Measurements from ENCODE around the gene TUT4. TPM values are rescaled to one million over a fixed set of nuclear protein-coding genes. Genes with fewer than 3 reads are reported as not detected.

Gene TUT4
- total and polyA plus RNA-seq, 2 of the 4 experiments (the other 2 are of a cell fraction): 10.9 to 40.0 TPM

DNA sequence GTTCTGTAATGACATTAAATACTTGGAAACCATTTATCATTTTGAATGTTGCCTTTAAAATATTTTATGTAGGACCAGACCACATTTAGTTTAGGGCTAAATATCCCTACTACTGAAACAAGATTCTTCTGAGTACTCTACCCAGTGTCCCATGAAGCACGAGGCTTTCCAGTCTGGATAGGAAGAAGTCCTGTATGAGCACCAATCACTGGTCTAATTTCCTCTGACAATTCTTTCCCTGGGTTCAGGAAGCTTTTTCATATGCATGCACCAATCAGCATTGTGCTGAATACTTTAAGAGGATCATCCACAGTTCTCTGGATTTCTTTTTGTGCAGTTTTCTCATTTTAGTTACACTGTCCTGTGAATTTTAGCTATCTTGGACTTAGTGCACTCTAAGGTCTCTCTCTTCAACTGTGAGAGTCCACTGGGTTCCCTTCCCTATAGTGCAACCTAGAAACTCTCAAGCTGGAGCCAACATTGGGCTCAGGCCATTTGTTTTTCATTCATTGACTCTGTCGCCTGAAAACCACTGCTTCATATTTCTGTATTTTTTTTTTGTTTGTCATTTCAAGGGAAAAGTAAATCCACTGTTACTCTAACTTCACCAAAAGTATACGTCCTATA is 45.9 kb downstream of the TUT4 start:
- Histone ChIP-seq H3K4me3 (ENCODE audit: insufficient read depth, low read depth, low read length) (no peak overlapping the region), H3K56ac (ENCODE audit: extremely low read depth, insufficient read depth, low read length) (no peak overlapping the region), H4K91ac (ENCODE audit: insufficient read depth, low read depth, low read length) (no peak overlapping the region), H3K27me3 (ENCODE audit: control insufficient read depth, insufficient read depth, low read length) (no peaks in the 10 kb centered on the region), H4K8ac (ENCODE audit: low read depth in 2 of 2, low read length in 2 of 2) (no peak overlapping the region), H3K9ac (ENCODE audit: low read depth, low read length) (no peak overlapping the region), H2AK5ac (ENCODE audit: low read depth, low read length) (no peak overlapping the region), H3K4me2 (ENCODE audit: low read depth, low read length) (no peak overlapping the region), H3K79me1 (ENCODE audit: low read depth in 1 of 2, low read length in 2 of 2) (peaks cover 2 to 7% of the 10 kb centered on the region in 2 experiments; a peak in 3 of 4 replicates), H2AK9ac (replicated peaks; ENCODE audit: low read depth, low read length, poor library complexity) (no peak overlapping the region), H3K18ac (ENCODE audit: low read depth, low read length) (no peak overlapping the region), H3K36me3 (ENCODE audit: control insufficient read depth, insufficient read depth, low read length) (peaks cover 2% of the 10 kb centered on the region), H2AFZ (replicated peaks; ENCODE audit: low read length, poor library complexity) (no peak overlapping the region), H3K27ac (ENCODE audit: insufficient read depth, low read length) (no peak overlapping the region), H3K9me3 (ENCODE audit: control insufficient read depth, insufficient read depth, low read length) (no peaks in the 10 kb centered on the region), H4K20me1 (ENCODE audit: insufficient read depth, low read length) (no peaks in the 10 kb centered on the region), H2BK15ac (ENCODE audit: low read depth, low read length) (no peak overlapping the region), H3K4me1 (ENCODE audit: control insufficient read depth, insufficient read depth, low read length) (no peaks in the 10 kb centered on the region), H2BK20ac (ENCODE audit: low read depth, low read length) (no peak overlapping the region), H2BK120ac (ENCODE audit: low read depth, low read length) (no peak overlapping the region), H3K14ac (replicated peaks; ENCODE audit: low read depth, low read length) (no peak overlapping the region), H3K9me1 (ENCODE audit: insufficient read depth, low read length) (0 out of 2 replicates have a peak, but pooled peaks cover 4% of the 10 kb centered on the region), H2BK5ac (ENCODE audit: low read depth, low read length, poor library complexity, severe bottlenecking) (no peak overlapping the region), H4K5ac (ENCODE audit: low read depth, low read length) (no peak overlapping the region), H3K4ac (ENCODE audit: low read depth, low read length) (no peak overlapping the region), H3K23ac (ENCODE audit: low read depth, low read length) (no peak overlapping the region)
- in situ Hi-C loops (cut with MboI; ENCODE audit: low sequenced_read_pairs): no loop called here
- dilution Hi-C loops (cut with HindIII; ENCODE audit: low sequenced_read_pairs, unreplicated experiment): no loop called here
- ChIA-PET CTCF (no interaction called here), POLR2A (ENCODE audit: unreplicated experiment) (no interaction called here)
- WGBS, 2 experiments (ENCODE audit: extremely low coverage in 2 of 2, insufficient read length in 1 of 2): 67% methylated on average over 1 of the region's 3 CpGs; no CpG with 5 or more reads in 1 of the 2 experiments
- intact Hi-C loops (cut with micrococcal nuclease): no loop called here
- TF ChIP-seq RFX5 (IDR thresholded peaks at IDR 0.05; ENCODE audit: low read depth, low read length) (no peak), FOS (IDR thresholded peaks at IDR 0.05; ENCODE audit: low read depth, low read length) (no peak), SMC3 (IDR thresholded peaks at IDR 0.05; ENCODE audit: low read depth, low read length) (no peak), RAD21 (IDR thresholded peaks at IDR 0.05; ENCODE audit: low read length) (no peak), MAZ (IDR thresholded peaks at IDR 0.05; ENCODE audit: borderline replicate concordance, low read depth, low read length) (no peak), MXI1 (IDR thresholded peaks at IDR 0.05; ENCODE audit: borderline replicate concordance, low read depth, low read length) (no peak), CEBPB (IDR thresholded peaks at IDR 0.05; ENCODE audit: low read depth, low read length) (no peak), POLR2A (IDR thresholded peaks at IDR 0.05; ENCODE audit: low read depth, low read length) (no peak), CHD1 (IDR thresholded peaks at IDR 0.05; ENCODE audit: low read depth, low read length) (no peak), BHLHE40 (IDR thresholded peaks at IDR 0.05; ENCODE audit: low read depth, low read length) (no peak)
- TF ChIP-seq, protein P1, sequence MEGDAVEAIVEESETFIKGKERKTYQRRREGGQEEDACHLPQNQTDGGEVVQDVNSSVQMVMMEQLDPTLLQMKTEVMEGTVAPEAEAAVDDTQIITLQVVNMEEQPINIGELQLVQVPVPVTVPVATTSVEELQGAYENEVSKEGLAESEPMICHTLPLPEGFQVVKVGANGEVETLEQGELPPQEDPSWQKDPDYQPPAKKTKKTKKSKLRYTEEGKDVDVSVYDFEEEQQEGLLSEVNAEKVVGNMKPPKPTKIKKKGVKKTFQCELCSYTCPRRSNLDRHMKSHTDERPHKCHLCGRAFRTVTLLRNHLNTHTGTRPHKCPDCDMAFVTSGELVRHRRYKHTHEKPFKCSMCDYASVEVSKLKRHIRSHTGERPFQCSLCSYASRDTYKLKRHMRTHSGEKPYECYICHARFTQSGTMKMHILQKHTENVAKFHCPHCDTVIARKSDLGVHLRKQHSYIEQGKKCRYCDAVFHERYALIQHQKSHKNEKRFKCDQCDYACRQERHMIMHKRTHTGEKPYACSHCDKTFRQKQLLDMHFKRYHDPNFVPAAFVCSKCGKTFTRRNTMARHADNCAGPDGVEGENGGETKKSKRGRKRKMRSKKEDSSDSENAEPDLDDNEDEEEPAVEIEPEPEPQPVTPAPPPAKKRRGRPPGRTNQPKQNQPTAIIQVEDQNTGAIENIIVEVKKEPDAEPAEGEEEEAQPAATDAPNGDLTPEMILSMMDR (conservative IDR thresholded peaks at IDR 0.05; ENCODE audit: low read depth, low read length): no peak
- TF ChIP-seq, protein P2, sequence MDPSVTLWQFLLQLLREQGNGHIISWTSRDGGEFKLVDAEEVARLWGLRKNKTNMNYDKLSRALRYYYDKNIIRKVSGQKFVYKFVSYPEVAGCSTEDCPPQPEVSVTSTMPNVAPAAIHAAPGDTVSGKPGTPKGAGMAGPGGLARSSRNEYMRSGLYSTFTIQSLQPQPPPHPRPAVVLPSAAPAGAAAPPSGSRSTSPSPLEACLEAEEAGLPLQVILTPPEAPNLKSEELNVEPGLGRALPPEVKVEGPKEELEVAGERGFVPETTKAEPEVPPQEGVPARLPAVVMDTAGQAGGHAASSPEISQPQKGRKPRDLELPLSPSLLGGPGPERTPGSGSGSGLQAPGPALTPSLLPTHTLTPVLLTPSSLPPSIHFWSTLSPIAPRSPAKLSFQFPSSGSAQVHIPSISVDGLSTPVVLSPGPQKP (IDR thresholded peaks at IDR 0.05; ENCODE audit: borderline replicate concordance, low read depth, low read length): no peak
- no TSS peak for BruUV-seq (replicated peaks)
- no peak for DNase-seq
- ATAC-seq (ENCODE audit: low read depth): no peak
